ENCODE measurements around the gene FAM110A.

FAM110A gene

GRCh38 chr20:853406-853996, 20.0 kb downstream of the FAM110A start:
- H3K4me3 ChIP-seq (ENCODE audit: low read length in 2 of 2) = no peak overlapping the region
- no peak overlapping the region for H3K27ac ChIP-seq (ENCODE audit: low read depth in 2 of 2, low read length in 2 of 2)
- H3K4me1 ChIP-seq (ENCODE audit: control insufficient read depth in 2 of 2, insufficient read depth in 2 of 2, low read length in 2 of 2) = no peaks in the 10 kb centered on the region
- no peaks in the 10 kb centered on the region for H3K27me3 ChIP-seq (ENCODE audit: control insufficient read depth in 2 of 2, insufficient read depth in 2 of 2, low read length in 2 of 2)
- no peaks in the 10 kb centered on the region for H3K9me3 ChIP-seq (ENCODE audit: control insufficient read depth in 2 of 2, low read length in 2 of 2)
- no peaks in the 10 kb centered on the region for H3K36me3 ChIP-seq (ENCODE audit: control insufficient read depth in 2 of 2, insufficient read depth in 2 of 2, low read length in 2 of 2)
- H3K9ac ChIP-seq (ENCODE audit: low read depth in 1 of 2, low read length in 2 of 2) = no peak overlapping the region

GRCh38 chr20:854601-855000, 21.1 kb downstream of the FAM110A start:
- no peaks in the 10 kb centered on the region for H3K9me3 ChIP-seq (ENCODE audit: control insufficient read depth in 2 of 2, low read length in 2 of 2)
- H3K4me3 ChIP-seq (ENCODE audit: low read length in 2 of 2) = no peak overlapping the region
- H3K4me1 ChIP-seq (ENCODE audit: control insufficient read depth in 2 of 2, insufficient read depth in 2 of 2, low read length in 2 of 2) = no peaks in the 10 kb centered on the region
- no peaks in the 10 kb centered on the region for H3K27me3 ChIP-seq (ENCODE audit: control insufficient read depth in 2 of 2, insufficient read depth in 2 of 2, low read length in 2 of 2)
- H3K27ac ChIP-seq (ENCODE audit: low read depth in 2 of 2, low read length in 2 of 2) = no peak overlapping the region
- H3K36me3 ChIP-seq (ENCODE audit: control insufficient read depth in 2 of 2, insufficient read depth in 2 of 2, low read length in 2 of 2) = no peaks in the 10 kb centered on the region
- no peak overlapping the region for H3K9ac ChIP-seq (ENCODE audit: low read depth in 1 of 2, low read length in 2 of 2)

GRCh38 chr20:855466-856360, 22.2 kb downstream of the FAM110A start:
- H3K9me3 ChIP-seq (ENCODE audit: control insufficient read depth in 2 of 2, low read length in 2 of 2) = no peaks in the 10 kb centered on the region
- no peak overlapping the region for H3K9ac ChIP-seq (ENCODE audit: low read depth in 1 of 2, low read length in 2 of 2)
- H3K27me3 ChIP-seq (ENCODE audit: control insufficient read depth in 2 of 2, insufficient read depth in 2 of 2, low read length in 2 of 2) = no peaks in the 10 kb centered on the region
- no peaks in the 10 kb centered on the region for H3K4me1 ChIP-seq (ENCODE audit: control insufficient read depth in 2 of 2, insufficient read depth in 2 of 2, low read length in 2 of 2)
- H3K36me3 ChIP-seq (ENCODE audit: control insufficient read depth in 2 of 2, insufficient read depth in 2 of 2, low read length in 2 of 2) = no peaks in the 10 kb centered on the region
- H3K27ac ChIP-seq (ENCODE audit: low read depth in 2 of 2, low read length in 2 of 2) = no peak overlapping the region
- H3K4me3 ChIP-seq (ENCODE audit: low read length in 2 of 2) = no peak overlapping the region

- Histone ChIP-seq H3K27ac (ENCODE audit: low read depth in 2 of 2, low read length in 2 of 2) (no peak overlapping the region), H3K4me3 (ENCODE audit: low read length in 2 of 2) (no peak overlapping the region), H3K9me3 (ENCODE audit: control insufficient read depth in 2 of 2, low read length in 2 of 2) (no peaks in the 10 kb centered on the region), H3K36me3 (ENCODE audit: control insufficient read depth in 2 of 2, insufficient read depth in 2 of 2, low read length in 2 of 2) (no peaks in the 10 kb centered on the region), H3K27me3 (ENCODE audit: control insufficient read depth in 2 of 2, insufficient read depth in 2 of 2, low read length in 2 of 2) (no peaks in the 10 kb centered on the region), H3K4me1 (ENCODE audit: control insufficient read depth in 2 of 2, insufficient read depth in 2 of 2, low read length in 2 of 2) (no peaks in the 10 kb centered on the region), H3K9ac (ENCODE audit: low read depth in 1 of 2, low read length in 2 of 2) (no peak overlapping the region)
These were observed 22.9 kb downstream of the FAM110A start for GRCh38 chr20:856361-856775.

GRCh38 chr20:858011-858410, 24.5 kb downstream of the FAM110A start:
- H3K27ac ChIP-seq (ENCODE audit: low read depth in 2 of 2, low read length in 2 of 2) = no peak overlapping the region
- H3K9ac ChIP-seq (ENCODE audit: low read depth in 1 of 2, low read length in 2 of 2) = no peak overlapping the region
- H3K4me1 ChIP-seq (ENCODE audit: control insufficient read depth in 2 of 2, insufficient read depth in 2 of 2, low read length in 2 of 2) = no peaks in the 10 kb centered on the region
- no peak overlapping the region for H3K4me3 ChIP-seq (ENCODE audit: low read length in 2 of 2)
- H3K36me3 ChIP-seq (ENCODE audit: control insufficient read depth in 2 of 2, insufficient read depth in 2 of 2, low read length in 2 of 2) = no peaks in the 10 kb centered on the region
- no peaks in the 10 kb centered on the region for H3K9me3 ChIP-seq (ENCODE audit: control insufficient read depth in 2 of 2, low read length in 2 of 2)
- no peaks in the 10 kb centered on the region for H3K27me3 ChIP-seq (ENCODE audit: control insufficient read depth in 2 of 2, insufficient read depth in 2 of 2, low read length in 2 of 2)

- Histone ChIP-seq H3K36me3 (ENCODE audit: control insufficient read depth in 2 of 2, insufficient read depth in 2 of 2, low read length in 2 of 2) (no peaks in the 10 kb centered on the region), H3K4me1 (ENCODE audit: control insufficient read depth in 2 of 2, insufficient read depth in 2 of 2, low read length in 2 of 2) (no peaks in the 10 kb centered on the region), H3K9ac (ENCODE audit: low read depth in 1 of 2, low read length in 2 of 2) (no peak overlapping the region), H3K27me3 (ENCODE audit: control insufficient read depth in 2 of 2, insufficient read depth in 2 of 2, low read length in 2 of 2) (no peaks in the 10 kb centered on the region), H3K27ac (ENCODE audit: low read depth in 2 of 2, low read length in 2 of 2) (no peak overlapping the region), H3K4me3 (ENCODE audit: low read length in 2 of 2) (no peak overlapping the region), H3K9me3 (ENCODE audit: control insufficient read depth in 2 of 2, low read length in 2 of 2) (no peaks in the 10 kb centered on the region)
These were observed 26.3 kb downstream of the FAM110A start for GRCh38 chr20:859751-860231.

- Histone ChIP-seq H3K27ac (ENCODE audit: low read depth in 2 of 2, low read length in 2 of 2) (no peak overlapping the region), H3K27me3 (ENCODE audit: control insufficient read depth in 2 of 2, insufficient read depth in 2 of 2, low read length in 2 of 2) (no peaks in the 10 kb centered on the region)
These were observed 27.4 kb downstream of the FAM110A start for GRCh38 chr20:860891-861290.

GRCh38 chr20:865440-865839, 31.9 kb downstream of the FAM110A start:
- no peaks in the 10 kb centered on the region for H3K27me3 ChIP-seq (ENCODE audit: control insufficient read depth in 2 of 2, insufficient read depth in 2 of 2, low read length in 2 of 2)
- no peaks in the 10 kb centered on the region for H3K9me3 ChIP-seq (ENCODE audit: control insufficient read depth in 2 of 2, low read length in 2 of 2)
- no peak overlapping the region for H3K27ac ChIP-seq (ENCODE audit: low read depth in 2 of 2, low read length in 2 of 2)
- H3K4me3 ChIP-seq (ENCODE audit: low read length in 2 of 2) = no peak overlapping the region
- no peaks in the 10 kb centered on the region for H3K36me3 ChIP-seq (ENCODE audit: control insufficient read depth in 2 of 2, insufficient read depth in 2 of 2, low read length in 2 of 2)
- H3K9ac ChIP-seq (ENCODE audit: low read depth in 1 of 2, low read length in 2 of 2) = no peak overlapping the region
- H3K4me1 ChIP-seq (ENCODE audit: control insufficient read depth in 2 of 2, insufficient read depth in 2 of 2, low read length in 2 of 2) = no peaks in the 10 kb centered on the region

More at GRCh38 chr20:860891-861290, 27.4 kb downstream of the FAM110A start:
- Histone ChIP-seq H3K36me3 (ENCODE audit: control insufficient read depth in 2 of 2, insufficient read depth in 2 of 2, low read length in 2 of 2) (no peaks in the 10 kb centered on the region), H3K4me1 (ENCODE audit: control insufficient read depth in 2 of 2, insufficient read depth in 2 of 2, low read length in 2 of 2) (no peaks in the 10 kb centered on the region), H3K4me3 (ENCODE audit: low read length in 2 of 2) (no peak overlapping the region), H3K9ac (ENCODE audit: low read depth in 1 of 2, low read length in 2 of 2) (no peak overlapping the region), H3K9me3 (ENCODE audit: control insufficient read depth in 2 of 2, low read length in 2 of 2) (no peaks in the 10 kb centered on the region)

GRCh38 chr20:868279-868678, 34.8 kb downstream of the FAM110A start:
- no peak overlapping the region for H3K4me3 ChIP-seq (ENCODE audit: low read length in 2 of 2)
- H3K27me3 ChIP-seq (ENCODE audit: control insufficient read depth in 2 of 2, insufficient read depth in 2 of 2, low read length in 2 of 2) = no peaks in the 10 kb centered on the region
- H3K36me3 ChIP-seq (ENCODE audit: control insufficient read depth in 2 of 2, insufficient read depth in 2 of 2, low read length in 2 of 2) = no peaks in the 10 kb centered on the region
- H3K9ac ChIP-seq (ENCODE audit: low read depth in 1 of 2, low read length in 2 of 2) = no peak overlapping the region
- no peak overlapping the region for H3K27ac ChIP-seq (ENCODE audit: low read depth in 2 of 2, low read length in 2 of 2)
- no peaks in the 10 kb centered on the region for H3K4me1 ChIP-seq (ENCODE audit: control insufficient read depth in 2 of 2, insufficient read depth in 2 of 2, low read length in 2 of 2)
- no peaks in the 10 kb centered on the region for H3K9me3 ChIP-seq (ENCODE audit: control insufficient read depth in 2 of 2, low read length in 2 of 2)

GRCh38 chr20:869606-870005, 36.1 kb downstream of the FAM110A start:
- H3K36me3 ChIP-seq (ENCODE audit: control insufficient read depth in 2 of 2, insufficient read depth in 2 of 2, low read length in 2 of 2) = no peaks in the 10 kb centered on the region

More at GRCh38 chr20:869606-870005, 36.1 kb downstream of the FAM110A start:
- Histone ChIP-seq H3K4me1 (ENCODE audit: control insufficient read depth in 2 of 2, insufficient read depth in 2 of 2, low read length in 2 of 2) (no peaks in the 10 kb centered on the region), H3K4me3 (ENCODE audit: low read length in 2 of 2) (no peak overlapping the region), H3K9me3 (ENCODE audit: control insufficient read depth in 2 of 2, low read length in 2 of 2) (no peaks in the 10 kb centered on the region), H3K9ac (ENCODE audit: low read depth in 1 of 2, low read length in 2 of 2) (no peak overlapping the region), H3K27me3 (ENCODE audit: control insufficient read depth in 2 of 2, insufficient read depth in 2 of 2, low read length in 2 of 2) (no peaks in the 10 kb centered on the region), H3K27ac (ENCODE audit: low read depth in 2 of 2, low read length in 2 of 2) (no peak overlapping the region)

Data from mucosa of rectum (tissue), 2 donors.